OCI-LY3 (cell line): ENCODE results near the gene OR6B1.

Experiments
- CTCF ChIP-seq: fragments of 200-600, 300-600 bp; sonication (generic); IDR thresholded peaks from 2 replicates; pipeline ENCODE4 v1.5.1; 2014; ENCODE audit warnings: antibody characterized with exemption, low read length, low read depth
- EZH2phosphoT487 ChIP-seq: fragments of 200-600 bp; shearing (Covaris generic); IDR thresholded peaks from 2 replicates; pipeline ENCODE4 v1.6.1; 2018; ENCODE audit warnings: antibody characterized with exemption, mixed run types, low read depth

- TF ChIP-seq CTCF (no peak), EZH2phosphoT487 (no peak)
Observed at GRCh38 chr7:143978585-143978984, 21.5 kb upstream of the OR6B1 start.
